HG02571 (cell line): ENCODE data around the gene CLPSL1.
"Not testable (repeated sequence)": the region's sequence is repeated elsewhere in the genome, so short reads cannot be mapped to it uniquely, and the experiment has no call there.

ENCODE experiments used
- ATAC-seq: cut with Tn5 transposase; IDR thresholded peaks from one replicate; pipeline ENCODE4 v1.9.1; 2021; ENCODE audit warnings: mild to moderate bottlenecking, moderate library complexity; ENCODE audit not compliant: unreplicated experiment

CLPSL1 gene, protein sequence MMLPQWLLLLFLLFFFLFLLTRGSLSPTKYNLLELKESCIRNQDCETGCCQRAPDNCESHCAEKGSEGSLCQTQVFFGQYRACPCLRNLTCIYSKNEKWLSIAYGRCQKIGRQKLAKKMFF

DNA sequence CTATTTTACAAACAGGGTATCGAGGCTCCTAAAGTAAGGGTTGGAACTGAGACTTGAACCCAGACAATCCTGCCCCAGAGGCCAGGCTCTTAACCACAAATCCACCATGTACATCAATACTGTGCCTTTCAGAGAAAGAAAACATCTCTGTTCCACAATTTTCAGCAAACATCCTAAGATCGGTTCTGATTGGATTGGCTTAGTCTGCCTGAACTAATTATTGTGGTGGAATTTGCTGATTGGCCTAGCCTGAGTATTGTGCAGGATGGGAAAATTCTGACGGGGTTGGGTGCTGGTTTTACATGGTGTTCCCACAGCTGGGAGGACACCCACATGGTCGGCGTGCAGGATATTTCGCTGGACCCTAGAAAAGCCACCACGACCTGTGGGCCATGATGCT, at the start of gene CLPSL1:
CLPSL1 (plus strand) TSS at position 301 of the 400 bp plus-strand sequence; CDS start at position 393, 92 bp downstream.
- ATAC-seq = no peak

DNA sequence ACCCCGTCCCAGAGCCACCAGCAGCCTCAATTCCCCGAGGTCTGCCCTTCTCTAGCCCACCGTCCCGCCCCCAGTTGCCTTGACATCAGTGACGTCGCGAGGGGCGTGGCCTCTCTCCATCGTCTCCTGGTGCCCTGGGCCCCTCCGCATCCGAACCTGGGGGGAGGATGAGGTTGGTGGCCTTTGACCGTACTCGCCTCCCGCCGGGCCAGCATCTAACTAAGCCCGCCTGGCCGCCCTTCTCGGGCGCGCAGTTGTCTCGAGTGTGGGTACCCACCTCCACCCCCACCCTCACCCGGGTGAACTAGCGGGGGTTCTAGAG, 49.4 kb upstream of the CLPSL1 start:
- ATAC-seq = peak; percentile 43

DNA sequence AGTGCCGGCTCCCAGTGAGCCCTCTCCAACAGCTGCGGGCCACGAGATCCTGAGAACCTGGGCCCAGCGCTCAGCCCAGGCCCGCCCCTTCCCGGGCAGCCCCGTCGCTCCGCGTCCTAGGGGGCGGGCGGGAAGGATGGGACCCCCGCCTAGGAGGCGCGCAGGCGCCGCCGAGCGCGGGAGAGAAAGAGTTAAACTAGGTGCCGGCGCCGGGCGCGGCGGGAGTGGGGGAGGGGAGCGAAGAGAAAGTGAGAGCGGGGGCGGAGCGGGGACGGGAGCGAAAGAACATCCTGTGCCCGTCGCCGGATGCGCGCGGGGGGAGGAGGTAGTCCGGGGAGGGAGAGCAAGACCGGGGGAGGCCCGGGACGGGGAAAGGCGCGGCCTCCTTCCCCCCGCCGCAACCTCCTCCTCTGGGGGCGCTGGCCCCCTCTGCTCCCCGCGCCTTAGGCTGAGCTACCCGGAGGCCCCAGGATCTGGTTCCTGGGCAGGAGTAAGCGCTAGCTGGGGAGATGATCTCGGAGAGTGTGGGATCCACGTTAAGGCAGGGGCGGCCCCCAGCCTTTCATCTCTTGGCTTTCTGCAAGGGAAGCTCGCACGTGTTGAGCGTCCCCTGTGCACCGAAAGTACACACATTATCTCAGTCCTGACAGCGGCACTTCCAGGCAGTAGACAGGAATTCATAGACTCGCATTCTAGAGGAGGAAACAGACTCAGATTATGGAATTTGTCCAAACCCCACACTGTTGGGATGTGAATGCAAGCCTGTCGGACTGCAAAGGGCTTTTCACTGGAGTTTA, 48.9 kb upstream of the CLPSL1 start:
- ATAC-seq = peak; percentile 40

DNA sequence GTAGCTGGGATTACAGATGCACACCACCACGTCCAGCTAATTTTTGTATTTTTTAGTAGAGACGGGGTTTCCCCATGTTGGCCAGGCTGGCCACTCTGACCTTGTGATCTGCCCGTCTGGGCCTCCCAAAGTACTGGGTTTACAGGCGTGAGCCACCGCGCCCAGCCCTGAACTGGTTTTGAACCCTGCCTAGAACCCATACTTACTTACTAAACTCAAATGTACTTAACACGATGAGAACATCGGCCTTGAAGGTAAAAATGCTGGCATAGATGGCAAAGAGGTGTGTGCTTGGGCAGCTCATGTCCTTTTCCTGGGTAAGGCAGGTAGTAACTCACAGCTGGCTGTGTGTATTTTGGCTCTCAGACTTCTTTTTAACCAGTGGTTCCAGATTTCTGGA, 47.2 kb upstream of the CLPSL1 start:
- no peak for ATAC-seq

DNA sequence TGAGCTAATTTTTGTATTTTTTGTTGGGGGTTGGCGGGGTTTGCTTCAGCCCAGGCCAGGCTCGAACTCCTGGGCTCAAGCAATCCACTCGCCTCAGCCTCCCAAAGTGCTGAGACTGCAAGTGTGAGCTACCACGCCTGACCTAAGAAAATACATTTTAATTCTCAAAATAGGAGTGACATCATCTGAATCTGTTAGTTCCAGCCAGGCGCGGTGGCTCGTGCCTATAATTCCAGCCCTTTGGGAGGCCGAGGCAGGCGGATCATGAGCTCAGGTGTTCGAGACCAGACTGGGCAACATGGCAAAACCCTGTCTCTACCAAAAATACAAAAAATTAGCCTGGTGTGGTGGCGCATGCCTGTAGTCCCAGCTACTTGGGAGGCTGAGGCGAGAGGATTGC, 46.5 kb upstream of the CLPSL1 start:
- ATAC-seq = not testable (repeated sequence)

DNA sequence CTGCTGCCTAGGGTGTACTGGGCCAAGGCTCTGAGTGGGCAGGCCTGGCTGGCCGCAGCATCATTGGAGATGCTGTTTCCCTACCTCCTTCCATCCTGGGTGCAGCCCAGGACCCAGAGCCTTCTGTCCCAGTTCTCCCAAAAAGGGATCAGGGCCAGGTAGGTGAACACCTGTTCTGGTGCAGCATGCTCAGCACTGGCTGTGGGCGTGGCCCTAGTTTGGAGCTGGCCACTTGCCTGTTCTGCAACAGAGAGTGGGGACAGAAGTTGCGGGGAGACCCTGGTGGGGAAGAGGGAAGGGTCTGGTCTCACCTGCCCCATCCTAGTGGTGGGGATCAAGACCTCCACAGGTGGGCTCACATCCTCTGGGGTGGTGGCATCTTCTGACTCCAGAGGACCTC, 45.4 kb upstream of the CLPSL1 start:
- ATAC-seq = no peak

DNA sequence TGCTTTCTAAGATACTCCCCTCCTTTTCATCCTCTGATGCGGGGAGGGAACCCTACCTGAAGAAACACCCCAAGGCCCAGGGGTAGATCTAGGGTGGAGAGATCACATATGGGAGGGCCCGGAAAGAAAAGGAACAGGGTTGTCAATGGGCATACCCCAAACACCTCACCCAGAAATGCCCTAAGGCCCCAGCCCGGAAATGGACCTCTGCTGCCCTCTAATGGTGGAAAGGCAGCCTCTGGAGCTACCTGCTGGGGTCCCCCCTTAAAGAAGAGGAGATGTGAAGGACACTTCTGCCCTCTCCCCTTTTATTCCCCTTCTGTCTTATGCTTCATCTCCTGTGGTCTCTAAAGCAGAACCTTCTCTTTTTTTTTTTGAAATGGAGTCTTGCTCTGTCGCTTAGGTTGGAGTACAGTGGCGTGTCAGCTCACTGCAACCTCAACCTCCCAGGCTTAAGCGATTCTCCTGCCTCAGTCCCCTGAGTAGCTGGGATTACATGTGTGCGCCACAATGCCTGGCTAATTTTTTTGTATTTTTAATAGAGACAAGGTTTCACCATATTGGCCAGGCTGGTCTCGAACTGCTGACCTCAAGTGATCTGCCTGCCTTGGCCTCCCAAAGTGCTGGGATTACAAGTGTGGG, 44.4 kb upstream of the CLPSL1 start:
- no peak for ATAC-seq

DNA sequence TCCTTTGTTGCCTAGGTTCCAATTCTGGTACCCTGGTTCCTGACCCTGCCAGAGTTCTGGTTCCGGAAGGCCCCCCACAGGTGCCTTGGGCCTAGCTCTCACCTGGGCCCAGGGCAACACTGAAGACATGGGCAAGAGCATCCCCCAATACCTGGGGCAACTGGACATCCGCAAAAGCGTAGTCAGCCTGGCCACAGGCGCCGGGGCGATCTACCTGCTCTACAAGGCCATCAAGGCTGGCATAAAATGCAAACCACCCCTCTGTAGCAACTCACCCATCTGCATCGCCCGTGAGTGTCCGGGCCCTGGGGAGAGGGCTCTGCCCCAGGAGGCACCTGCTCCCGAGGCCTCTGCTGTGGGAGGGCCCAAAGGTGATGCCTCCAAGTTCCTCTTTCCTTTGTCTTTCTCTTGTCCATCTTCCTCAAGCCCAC, 43.8 kb upstream of the CLPSL1 start, which contains the start of gene ARMC12:
ARMC12 (plus strand) TSS at position 51 of the 431 bp plus-strand sequence; CDS start at position 128, 77 bp downstream.
- ATAC-seq = no peak

DNA sequence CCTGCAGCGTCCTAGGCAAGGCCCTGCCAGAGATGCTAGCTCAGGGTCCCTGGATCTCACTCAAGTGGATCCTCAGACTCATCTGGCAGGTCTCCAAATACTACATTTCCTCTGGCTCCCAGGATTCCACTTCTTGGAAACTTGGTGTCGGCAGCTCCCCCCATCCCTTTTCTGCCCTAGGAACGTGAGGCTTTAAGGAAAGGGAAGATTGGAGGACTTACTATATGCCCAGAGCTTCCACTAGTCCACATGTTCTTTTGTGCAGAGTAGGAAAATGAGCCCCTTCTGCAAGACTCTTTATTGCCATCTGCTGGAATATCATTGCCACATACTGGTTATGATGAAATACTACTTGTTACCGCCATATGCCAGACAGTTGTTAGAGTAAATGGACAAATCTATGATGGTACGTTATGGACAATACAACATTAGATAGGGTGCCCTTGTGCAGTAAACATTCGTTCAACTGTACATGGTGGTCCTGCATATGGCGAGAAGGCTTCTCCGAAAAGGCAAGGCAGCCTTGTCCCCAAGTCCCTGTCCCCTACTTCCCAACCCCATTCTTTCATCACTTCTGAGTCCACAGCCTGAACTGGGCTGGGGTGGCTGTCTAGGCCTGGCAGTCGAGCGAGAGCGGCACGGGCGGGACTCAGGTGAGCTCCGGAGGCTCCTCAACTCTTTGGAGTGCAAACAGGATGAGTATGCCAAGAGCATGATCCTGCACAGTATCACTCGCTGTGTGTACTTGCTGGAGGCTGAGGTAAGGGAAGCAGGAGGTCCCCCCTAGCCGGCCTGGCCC, 43.2 kb upstream of the CLPSL1 start:
- ATAC-seq = no peak

DNA sequence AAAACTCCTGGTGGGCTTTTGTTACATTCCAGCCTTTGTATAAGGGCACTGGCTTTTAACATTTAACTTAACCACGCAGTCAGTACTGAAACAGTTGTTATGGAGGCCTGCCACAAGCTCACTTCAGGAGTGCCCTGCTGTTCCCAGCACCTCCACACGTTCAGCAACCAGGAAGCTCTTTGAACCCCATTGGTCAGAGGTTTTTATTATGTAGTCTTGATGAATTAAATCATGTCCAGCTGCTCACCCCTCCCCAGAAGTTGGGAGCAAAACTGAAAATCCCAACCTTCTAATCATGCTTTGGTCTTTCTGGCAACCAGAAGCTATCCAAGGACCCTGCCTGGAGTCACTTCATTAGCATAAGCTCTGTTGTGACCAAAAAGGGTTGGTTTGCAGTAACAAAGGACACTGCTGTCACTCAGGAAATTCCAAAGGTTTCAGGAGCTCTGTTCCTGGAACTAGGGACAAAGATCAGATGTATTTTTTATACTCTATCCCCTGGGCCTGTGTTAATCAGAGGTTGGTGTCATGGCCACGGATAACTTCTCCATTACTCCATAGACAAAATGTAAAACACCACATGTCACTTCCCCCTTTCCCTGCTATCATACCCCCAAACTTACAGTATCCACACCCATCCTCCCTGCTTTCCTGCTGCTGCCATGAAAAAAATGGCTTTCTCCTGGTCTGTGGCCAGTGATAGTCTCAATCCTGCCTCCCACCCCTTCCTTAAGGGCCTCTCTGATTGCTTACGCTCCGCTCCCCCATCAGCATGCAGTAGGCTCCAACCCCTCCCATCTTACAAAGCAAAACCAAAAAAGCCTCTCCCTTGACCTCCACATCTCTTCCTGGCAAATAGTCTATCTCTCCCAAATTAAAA, 40.9 kb upstream of the CLPSL1 start:
- ATAC-seq = no peak

DNA sequence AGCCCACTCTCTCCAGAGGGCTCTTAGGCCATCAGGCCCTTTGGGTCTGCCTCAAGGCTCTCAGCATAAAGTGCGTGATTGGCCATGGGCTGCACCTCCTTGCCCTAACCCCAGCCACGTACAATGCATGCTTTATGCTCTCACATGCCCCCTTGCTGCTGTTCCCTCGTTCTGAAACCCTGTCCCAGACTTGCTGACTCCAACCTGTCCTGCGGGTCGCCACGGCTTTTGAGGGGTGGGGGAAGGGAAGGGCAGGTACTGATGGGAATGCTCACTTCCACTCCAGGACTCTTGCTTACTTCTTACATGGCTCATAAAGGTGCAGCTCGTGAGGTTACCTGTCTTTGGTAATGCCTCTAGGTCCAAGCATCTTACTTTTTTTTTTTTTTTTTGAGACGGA, 38.0 kb upstream of the CLPSL1 start:
- no peak for ATAC-seq

DNA sequence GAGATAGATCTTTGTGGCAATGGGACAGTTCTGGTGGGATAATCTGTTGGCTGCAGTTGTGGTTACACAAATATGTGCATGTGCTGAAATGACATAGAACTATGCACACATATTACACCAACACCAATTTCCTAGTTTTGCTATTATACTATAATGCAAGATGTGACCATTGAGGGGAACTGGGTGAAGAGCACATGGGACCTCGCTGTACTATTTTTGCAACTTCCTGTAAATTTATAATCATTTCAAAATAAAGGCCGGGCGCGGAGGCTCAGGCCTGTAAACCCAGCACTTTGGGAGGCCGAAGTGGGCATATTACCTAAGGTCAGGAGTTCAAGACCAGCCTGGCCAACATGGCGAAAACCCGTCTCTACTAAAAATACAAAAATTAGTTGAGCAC, 35.3 kb upstream of the CLPSL1 start:
- ATAC-seq = no peak

DNA sequence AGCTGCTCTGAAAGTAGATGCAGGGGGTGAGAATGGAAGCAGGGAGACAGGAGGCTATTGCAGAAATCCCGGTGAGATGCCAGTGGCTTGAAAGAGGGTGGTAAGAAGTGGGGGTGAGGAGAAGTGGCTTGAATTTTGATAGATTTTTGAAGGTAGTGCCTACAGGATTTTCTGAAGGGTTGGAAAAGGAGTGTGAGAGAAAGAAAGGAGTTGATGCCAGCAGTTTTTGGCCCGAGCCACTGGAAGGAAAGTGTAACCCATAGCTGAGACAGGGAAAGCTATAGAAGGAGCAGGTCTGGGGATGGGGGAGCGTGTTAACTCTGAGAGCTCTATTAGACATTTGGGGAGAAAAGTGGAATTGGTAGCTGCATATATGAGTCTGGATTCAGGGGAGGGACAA, 34.3 kb upstream of the CLPSL1 start:
- ATAC-seq = no peak

DNA sequence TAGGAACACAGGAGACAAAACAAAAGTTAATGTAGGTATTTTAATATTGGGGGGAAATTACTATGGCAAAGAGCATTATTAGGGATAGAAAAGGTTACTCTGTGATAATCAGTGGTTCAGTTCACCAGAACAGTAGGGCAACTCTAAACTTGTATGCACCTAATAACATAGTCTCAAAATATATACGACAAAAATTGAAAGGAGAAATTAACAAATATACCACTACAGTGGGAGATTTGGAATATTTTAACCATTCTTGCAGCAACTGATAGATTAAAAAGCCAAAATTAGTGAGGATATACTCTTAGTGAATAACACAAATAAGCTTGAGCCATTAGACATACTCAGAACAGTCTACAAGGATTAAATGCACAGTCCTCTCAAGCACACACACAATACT, 32.9 kb upstream of the CLPSL1 start:
- ATAC-seq = no peak

DNA sequence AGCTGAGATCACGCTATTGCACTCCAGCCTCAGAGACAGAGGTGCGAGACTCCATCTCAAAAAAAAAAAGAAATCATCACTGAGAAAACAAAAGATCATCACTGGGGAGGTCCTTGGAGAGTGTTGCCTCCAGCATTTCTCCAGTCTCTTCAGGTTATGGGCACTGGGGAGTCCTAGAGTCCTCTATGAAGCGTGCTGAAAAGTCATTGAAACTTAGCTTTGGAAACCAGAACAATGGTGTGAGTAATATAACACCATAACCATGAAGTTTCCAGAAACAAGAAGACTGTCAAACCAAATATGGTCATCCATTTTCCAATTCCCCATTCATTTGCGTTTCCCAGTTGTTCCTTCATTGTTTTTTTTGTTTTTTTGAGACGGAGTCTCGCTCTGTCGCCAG, 30.3 kb upstream of the CLPSL1 start:
- no peak for ATAC-seq

DNA sequence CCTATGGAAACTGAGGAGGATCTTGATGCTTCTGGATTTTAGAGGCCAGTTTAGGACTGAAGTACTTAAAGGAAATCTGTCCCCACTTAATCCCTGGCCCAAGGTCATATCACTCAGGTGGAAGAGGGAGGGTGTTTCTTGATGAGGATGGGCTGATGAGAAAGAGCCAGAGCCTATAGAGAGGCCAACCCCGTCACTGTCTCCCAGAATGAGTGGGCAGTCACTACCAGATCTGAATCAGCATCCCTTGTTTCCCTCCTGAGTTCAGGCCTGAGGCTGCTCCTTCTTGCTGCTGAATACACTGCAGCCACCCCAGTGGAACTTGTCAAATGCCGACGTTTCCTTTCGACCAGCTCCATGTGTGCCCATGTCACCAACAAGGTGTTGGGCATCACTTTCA, 29.2 kb upstream of the CLPSL1 start:
- ATAC-seq = no peak

DNA sequence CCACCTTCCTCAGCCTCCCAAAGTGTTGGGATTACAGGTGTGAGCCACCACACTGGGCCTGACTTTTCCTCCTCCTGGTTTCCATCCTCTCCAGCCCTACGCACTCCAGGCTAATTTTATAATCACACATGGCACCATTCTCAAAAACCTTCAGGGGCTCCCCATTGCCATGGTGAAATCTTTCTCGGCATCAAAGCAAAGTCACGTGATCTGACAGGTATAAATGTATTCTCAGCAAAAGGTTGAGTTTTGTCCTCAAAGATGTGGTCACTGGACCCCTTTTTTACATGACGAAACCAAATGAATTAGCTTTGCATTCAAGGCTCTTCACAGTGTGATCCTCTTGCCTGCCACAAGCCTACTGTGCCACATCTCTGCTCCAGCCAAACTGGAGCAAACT, 28.5 kb upstream of the CLPSL1 start:
- ATAC-seq = no peak

DNA sequence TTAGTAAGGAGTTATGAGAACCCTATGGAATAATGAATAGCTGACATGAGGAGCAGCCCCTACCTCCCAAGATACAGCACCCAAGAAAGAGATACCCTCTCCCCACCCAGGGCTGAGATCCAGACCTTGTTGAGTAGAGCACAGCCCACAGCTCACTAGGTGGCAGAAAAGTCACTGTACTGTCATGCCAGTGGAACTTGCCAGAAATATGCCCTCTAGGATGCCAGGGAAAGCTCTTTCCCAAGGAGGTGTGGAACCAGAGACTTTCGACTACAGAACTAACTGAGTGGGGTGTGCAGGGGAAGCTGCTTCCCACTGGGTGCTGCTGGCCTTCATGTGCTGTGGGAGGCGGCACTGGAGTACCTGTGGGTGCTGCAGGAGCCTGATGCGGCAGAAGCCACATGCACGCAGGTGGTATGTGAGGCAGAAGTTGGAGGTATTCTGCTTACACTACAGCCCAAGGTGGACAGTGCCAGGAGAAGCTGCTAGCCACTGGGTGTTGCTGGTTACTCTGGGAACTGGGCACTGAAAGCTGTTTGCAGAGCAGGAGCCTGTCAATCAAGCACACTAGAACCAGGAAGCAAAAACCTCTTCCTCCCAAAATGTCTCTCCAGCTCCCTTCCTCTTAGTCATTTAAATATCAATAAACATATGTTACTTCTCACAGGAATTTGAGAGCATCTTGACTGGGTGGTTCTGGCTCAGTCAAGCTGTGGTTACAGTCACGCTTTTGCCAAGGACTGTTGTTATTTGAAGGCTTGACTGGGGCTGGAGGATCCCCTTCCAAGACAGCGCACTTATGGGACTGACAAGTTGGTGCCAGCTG, 26.2 kb upstream of the CLPSL1 start:
- ATAC-seq = no peak

DNA sequence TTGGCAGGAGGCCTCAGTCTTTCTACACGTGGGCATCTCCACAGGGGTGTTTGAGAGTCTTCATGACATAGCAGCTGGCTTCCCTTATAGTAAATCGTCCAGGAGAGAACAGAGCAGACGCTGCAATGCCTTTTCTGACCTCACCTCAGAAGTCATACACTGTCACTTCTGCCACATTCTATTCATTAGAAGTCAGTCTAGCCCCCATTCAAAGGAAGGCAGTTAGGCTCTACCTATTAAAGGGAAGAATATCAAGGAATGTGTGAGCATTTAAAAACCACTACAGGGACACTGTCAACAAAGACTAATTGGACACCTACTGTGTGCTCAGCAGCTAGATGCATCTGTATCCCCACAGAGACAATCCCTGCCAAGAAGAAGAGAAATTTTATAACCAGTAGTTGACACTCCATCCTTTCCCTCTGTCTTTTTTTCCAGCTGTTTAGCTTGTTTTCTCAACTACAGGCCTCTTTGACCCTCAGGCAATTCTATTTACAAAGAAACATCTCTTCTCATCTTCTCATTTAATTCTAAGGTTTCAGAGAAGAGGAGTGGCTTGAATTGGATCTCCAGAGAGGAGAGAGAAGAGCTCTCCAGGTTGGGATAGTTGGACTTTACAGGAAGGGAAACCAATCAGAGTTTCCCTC, 25.4 kb upstream of the CLPSL1 start:
- no peak for ATAC-seq
